ENCODE results near the gene ALAS2. TPM values are rescaled to one million over a fixed set of nuclear protein-coding genes. Genes with fewer than 3 reads are reported as not detected.

Gene ALAS2
- total RNA-seq, 1 donor from 2014 or later = not detected

Other genes starting within 250 kb of the ALAS2 start
- not detected for gene ITIH6, start 232.7 kb downstream of the ALAS2 start, total RNA-seq
- gene MAGED2, start 223.2 kb downstream of the ALAS2 start, total RNA-seq = 60.3 TPM
- 2.1 TPM for gene TRO, start 110.2 kb downstream of the ALAS2 start, total RNA-seq
- gene PFKFB1, start 36.8 kb downstream of the ALAS2 start, total RNA-seq = 0.22 TPM
- gene APEX2, start 30.6 kb downstream of the ALAS2 start, total RNA-seq = 7.7 TPM
- gene PAGE2B, start 44.1 kb upstream of the ALAS2 start, total RNA-seq = not detected
- not detected for gene PAGE2, start 58.0 kb upstream of the ALAS2 start, total RNA-seq
- gene PAGE5, start 189.4 kb upstream of the ALAS2 start, total RNA-seq = not detected
- not detected for gene PAGE3, start 233.9 kb upstream of the ALAS2 start, total RNA-seq